Fibroblast of skin of back (primary cell): ENCODE data around the gene AS3MT. TPM values are rescaled to one million over a fixed set of nuclear protein-coding genes. Genes with fewer than 3 reads are reported as not detected.
"Not testable (repeated sequence)": the region's sequence is repeated elsewhere in the genome, so short reads cannot be mapped to it uniquely, and the experiment has no call there.

ENCODE experiments used
- DNase-seq: peaks from one replicate; pipeline ENCODE4 v3.0.0-alpha.2; 2013
- polyA plus RNA-seq, 2 experiments: library from polyadenylated mRNA; unstranded; fragments of 120-200 nt; gene quantifications; one replicate each; pipeline ENCODE4 v1.2.1, GENCODE V29; 2013; ENCODE audit not compliant: insufficient read length in 2 of 2

The AS3MT gene
- polyA plus RNA-seq (2013, experiment 1 of 2; ENCODE audit: insufficient read length): 10.0 TPM
- 7.4 TPM for polyA plus RNA-seq (2013, experiment 2 of 2; ENCODE audit: insufficient read length)

- DNase-seq: peak; percentile 49
These were observed at the start of gene AS3MT for GRCh38 chr10:102869258-102870198. AS3MT (plus strand) TSS chr10:102869470; CDS start chr10:102869593, 123 bp downstream.

GRCh38 chr10:102820008-102820407 lies 49.3 kb upstream of the AS3MT start:
- DNase-seq: not testable (repeated sequence)

- DNase-seq: no peak
These were observed 47.0 kb upstream of the AS3MT start for GRCh38 chr10:102822222-102822621.

GRCh38 chr10:102824664-102825063 lies 44.6 kb upstream of the AS3MT start:
- no peak for DNase-seq

- no peak for DNase-seq
These were observed 43.0 kb upstream of the AS3MT start for GRCh38 chr10:102826148-102826796.

- DNase-seq: no peak
These were observed 41.7 kb upstream of the AS3MT start for GRCh38 chr10:102827597-102827975.

- DNase-seq: peak; percentile 61
These were observed 37.8 kb upstream of the AS3MT start for GRCh38 chr10:102831322-102832071.

GRCh38 chr10:102832248-102832647 lies 37.0 kb upstream of the AS3MT start:
- no peak for DNase-seq

- peak; percentile 60 for DNase-seq
These were observed 36.3 kb upstream of the AS3MT start for GRCh38 chr10:102832987-102833386.

- DNase-seq: no peak
These were observed 35.1 kb upstream of the AS3MT start for GRCh38 chr10:102834143-102834542.

- DNase-seq: peak; percentile 74
These were observed 34.2 kb upstream of the AS3MT start for GRCh38 chr10:102835007-102835482.

- no peak for DNase-seq
These were observed 32.0 kb upstream of the AS3MT start, which contains the start of gene CYP17A1 for GRCh38 chr10:102837230-102837721. CYP17A1 (minus strand) TSS chr10:102837413; CDS start chr10:102837361, 52 bp downstream.

- not testable (repeated sequence) for DNase-seq
These were observed 30.9 kb upstream of the AS3MT start for GRCh38 chr10:102838276-102838927.

- DNase-seq: no peak
These were observed 27.4 kb upstream of the AS3MT start for GRCh38 chr10:102841827-102842345.

GRCh38 chr10:102843139-102843538 lies 26.1 kb upstream of the AS3MT start:
- not testable (repeated sequence) for DNase-seq

GRCh38 chr10:102844190-102844776 lies 25.0 kb upstream of the AS3MT start:
- not testable (repeated sequence) for DNase-seq

- DNase-seq: no peak
These were observed 23.8 kb upstream of the AS3MT start for GRCh38 chr10:102845352-102845902.

GRCh38 chr10:102850025-102850518 lies 19.2 kb upstream of the AS3MT start:
- DNase-seq: no peak

- not testable (repeated sequence) for DNase-seq
These were observed 16.0 kb upstream of the AS3MT start for GRCh38 chr10:102853237-102853636.

- peak; percentile 99 for DNase-seq
These were observed 13.4 kb upstream of the AS3MT start for GRCh38 chr10:102855731-102856436.
